ENCODE measurements around the gene TMPRSS6.
"Not testable (repeated sequence)": the region's sequence is repeated elsewhere in the genome, so short reads cannot be mapped to it uniquely, and the experiment has no call there.

Gene TMPRSS6

GRCh38 chr22:37088750-37089408 is 20.6 kb downstream of the TMPRSS6 start:
- no peak for DNase-seq (ENCODE audit: low read depth in 3 of 3)

GRCh38 chr22:37088108-37088605 is 21.4 kb downstream of the TMPRSS6 start:
- DNase-seq (ENCODE audit: low read depth in 3 of 3), result no peak

- no peak for DNase-seq (ENCODE audit: low read depth in 3 of 3)
Observed at GRCh38 chr22:37086184-37086583, 23.3 kb downstream of the TMPRSS6 start.

- no peak for DNase-seq (ENCODE audit: low read depth in 3 of 3)
Observed at GRCh38 chr22:37084385-37084784, 25.1 kb downstream of the TMPRSS6 start.

GRCh38 chr22:37083914-37084313 is 25.6 kb downstream of the TMPRSS6 start:
- DNase-seq (ENCODE audit: low read depth in 3 of 3), result no peak

- DNase-seq (ENCODE audit: low read depth in 3 of 3), result no peak
Observed at GRCh38 chr22:37082251-37082873, 27.2 kb downstream of the TMPRSS6 start.

- no peak for DNase-seq (ENCODE audit: low read depth in 3 of 3)
Observed at GRCh38 chr22:37080838-37081237, 28.7 kb downstream of the TMPRSS6 start.

- DNase-seq (ENCODE audit: low read depth in 3 of 3), result no peak
Observed at GRCh38 chr22:37080438-37080837, 29.1 kb downstream of the TMPRSS6 start.

- peak; percentile 46 to 69 (median 65) for DNase-seq (ENCODE audit: low read depth in 3 of 3)
Observed at GRCh38 chr22:37079668-37080171, 29.8 kb downstream of the TMPRSS6 start.

GRCh38 chr22:37079158-37079557 is 30.4 kb downstream of the TMPRSS6 start:
- DNase-seq (ENCODE audit: low read depth in 3 of 3), result no peak

GRCh38 chr22:37077802-37078448 is 31.6 kb downstream of the TMPRSS6 start:
- DNase-seq (ENCODE audit: low read depth in 3 of 3), result peak; percentile 74 to 92 (median 79)

GRCh38 chr22:37075822-37076433 is 33.6 kb downstream of the TMPRSS6 start:
- DNase-seq (ENCODE audit: low read depth in 3 of 3), result no peak

- no peak for DNase-seq (ENCODE audit: low read depth in 3 of 3)
Observed at GRCh38 chr22:37075046-37075445, 34.5 kb downstream of the TMPRSS6 start.

GRCh38 chr22:37074537-37074936 is 35.0 kb downstream of the TMPRSS6 start:
- no peak for DNase-seq (ENCODE audit: low read depth in 3 of 3)

- DNase-seq (ENCODE audit: low read depth in 3 of 3), result no peak
Observed at GRCh38 chr22:37072673-37073072, 36.8 kb downstream of the TMPRSS6 start.

- not testable (repeated sequence) for DNase-seq (ENCODE audit: low read depth in 3 of 3)
Observed at GRCh38 chr22:37071850-37072592, 37.5 kb downstream of the TMPRSS6 start.

- DNase-seq (ENCODE audit: low read depth in 3 of 3), result no peak
Observed at GRCh38 chr22:37070744-37071143, 38.8 kb downstream of the TMPRSS6 start.

GRCh38 chr22:37070334-37070733 is 39.2 kb downstream of the TMPRSS6 start:
- DNase-seq (ENCODE audit: low read depth in 3 of 3), result no peak

- DNase-seq (ENCODE audit: low read depth in 3 of 3), result no peak
Observed at GRCh38 chr22:37069719-37070118, 39.8 kb downstream of the TMPRSS6 start.

- DNase-seq (ENCODE audit: low read depth in 3 of 3), result no peak
Observed at GRCh38 chr22:37069319-37069718, 40.2 kb downstream of the TMPRSS6 start.

GRCh38 chr22:37068859-37069258 is 40.7 kb downstream of the TMPRSS6 start:
- no peak for DNase-seq (ENCODE audit: low read depth in 3 of 3)

- no peak for DNase-seq (ENCODE audit: low read depth in 3 of 3)
Observed at GRCh38 chr22:37067428-37067827, 42.1 kb downstream of the TMPRSS6 start.
